ENCODE results near the gene BCL7C.

Gene BCL7C

GRCh38 chr16:30902029-30902972, 8.4 kb upstream of the BCL7C start:
- Histone ChIP-seq H3K36me3 (ENCODE audit: insufficient read depth, low read length) (no peaks in the 10 kb centered on the region), H3K9ac (ENCODE audit: insufficient read length) (no peak overlapping the region), H3K4me3 (no peak overlapping the region), H3K27ac (no peak overlapping the region), H3K9me3 (ENCODE audit: low read depth, low read length) (no peaks in the 10 kb centered on the region)
- TF ChIP-seq EZH2 (IDR thresholded peaks at IDR 0.05): no peak
- no peak for TF ChIP-seq POLR2AphosphoS5 (IDR thresholded peaks at IDR 0.05; ENCODE audit: borderline replicate concordance, low read depth, low read length)
- TF ChIP-seq FOXP2 (optimal IDR thresholded peaks at IDR 0.05; ENCODE audit: control extremely low read depth, extremely low read length, insufficient read depth): no peak
- DNase-seq (ENCODE audit: low read depth, low spot score): no peak

GRCh38 chr16:30901201-30902028, 7.5 kb upstream of the BCL7C start:
- H3K4me3 ChIP-seq: no peak overlapping the region
- no peak overlapping the region for H3K27ac ChIP-seq
- TF ChIP-seq FOXP2 (optimal IDR thresholded peaks at IDR 0.05; ENCODE audit: control extremely low read depth, extremely low read length, insufficient read depth) (no peak), POLR2AphosphoS5 (IDR thresholded peaks at IDR 0.05; ENCODE audit: borderline replicate concordance, low read depth, low read length) (no peak), EZH2 (IDR thresholded peaks at IDR 0.05) (no peak)
- no peak overlapping the region for H3K9ac ChIP-seq (ENCODE audit: insufficient read length)
- no peaks in the 10 kb centered on the region for H3K9me3 ChIP-seq (ENCODE audit: low read depth, low read length)
- DNase-seq (ENCODE audit: low read depth, low spot score): no peak
- H3K36me3 ChIP-seq (ENCODE audit: insufficient read depth, low read length): no peaks in the 10 kb centered on the region

GRCh38 chr16:30900588-30900987, 6.7 kb upstream of the BCL7C start:
- Histone ChIP-seq H3K9me3 (ENCODE audit: low read depth, low read length) (no peaks in the 10 kb centered on the region), H3K9ac (ENCODE audit: insufficient read length) (no peak overlapping the region), H3K27ac (no peak overlapping the region), H3K4me3 (no peak overlapping the region), H3K36me3 (ENCODE audit: insufficient read depth, low read length) (no peaks in the 10 kb centered on the region)
- TF ChIP-seq POLR2AphosphoS5 (IDR thresholded peaks at IDR 0.05; ENCODE audit: borderline replicate concordance, low read depth, low read length) (no peak), EZH2 (IDR thresholded peaks at IDR 0.05) (no peak), FOXP2 (optimal IDR thresholded peaks at IDR 0.05; ENCODE audit: control extremely low read depth, extremely low read length, insufficient read depth) (no peak)
- no peak for DNase-seq (ENCODE audit: low read depth, low spot score)

GRCh38 chr16:30899794-30900193, 5.9 kb upstream of the BCL7C start:
- Histone ChIP-seq H3K4me3 (no peak overlapping the region), H3K36me3 (ENCODE audit: insufficient read depth, low read length) (no peaks in the 10 kb centered on the region), H3K9ac (ENCODE audit: insufficient read length) (no peak overlapping the region), H3K9me3 (ENCODE audit: low read depth, low read length) (no peaks in the 10 kb centered on the region), H3K27ac (no peak overlapping the region)
- no peak for DNase-seq (ENCODE audit: low read depth, low spot score)
- TF ChIP-seq FOXP2 (optimal IDR thresholded peaks at IDR 0.05; ENCODE audit: control extremely low read depth, extremely low read length, insufficient read depth): no peak
- TF ChIP-seq EZH2 (IDR thresholded peaks at IDR 0.05): no peak
- no peak for TF ChIP-seq POLR2AphosphoS5 (IDR thresholded peaks at IDR 0.05; ENCODE audit: borderline replicate concordance, low read depth, low read length)

- Histone ChIP-seq H3K36me3 (ENCODE audit: insufficient read depth, low read length) (no peaks in the 10 kb centered on the region), H3K9me3 (ENCODE audit: low read depth, low read length) (no peaks in the 10 kb centered on the region), H3K4me3 (peak overlapping the region; percentile 90), H3K27ac (peak overlapping the region; percentile 85), H3K9ac (ENCODE audit: insufficient read length) (peak overlapping the region; percentile 46)
- DNase-seq (ENCODE audit: low read depth, low spot score): peak; percentile 48
- TF ChIP-seq FOXP2 (optimal IDR thresholded peaks at IDR 0.05; ENCODE audit: control extremely low read depth, extremely low read length, insufficient read depth): no peak
- no peak for TF ChIP-seq POLR2AphosphoS5 (IDR thresholded peaks at IDR 0.05; ENCODE audit: borderline replicate concordance, low read depth, low read length)
- TF ChIP-seq EZH2 (IDR thresholded peaks at IDR 0.05): no peak
These were observed 3.2 kb upstream of the BCL7C start for GRCh38 chr16:30896889-30897733.

- H3K4me3 ChIP-seq: peak within 1 kb of the TSS; percentile 90
- no peak for DNase-seq (ENCODE audit: low read depth, low spot score)
These were observed 2.5 kb upstream of the BCL7C start, which contains the start of gene CTF1 for GRCh38 chr16:30896261-30896888. TSS of gene CTF1 (plus strand) at chr16:30896614. CDS start at chr16:30896644, 30 bp downstream.

GRCh38 chr16:30895627-30896260, 1.9 kb upstream of the BCL7C start:
- DNase-seq (ENCODE audit: low read depth, low spot score): no peak
- no peaks in the 10 kb centered on the region for H3K36me3 ChIP-seq (ENCODE audit: insufficient read depth, low read length)
- peak overlapping the region; percentile 90 for H3K4me3 ChIP-seq
- TF ChIP-seq FOXP2 (optimal IDR thresholded peaks at IDR 0.05; ENCODE audit: control extremely low read depth, extremely low read length, insufficient read depth) (no peak), POLR2AphosphoS5 (IDR thresholded peaks at IDR 0.05; ENCODE audit: borderline replicate concordance, low read depth, low read length) (no peak), EZH2 (IDR thresholded peaks at IDR 0.05) (no peak)
- no peaks in the 10 kb centered on the region for H3K9me3 ChIP-seq (ENCODE audit: low read depth, low read length)
- peak overlapping the region; percentile 39 for H3K9ac ChIP-seq (ENCODE audit: insufficient read length)
- H3K27ac ChIP-seq: peak overlapping the region; percentile 85

More at GRCh38 chr16:30896261-30896888, 2.5 kb upstream of the BCL7C start, which contains the start of gene CTF1:
- Histone ChIP-seq H3K9me3 (ENCODE audit: low read depth, low read length) (no peaks in the 10 kb centered on the region), H3K9ac (ENCODE audit: insufficient read length) (peak within 1 kb of the TSS; percentile 46), H3K36me3 (ENCODE audit: insufficient read depth, low read length) (no peaks in the 10 kb centered on the region), H3K27ac (peak within 1 kb of the TSS; percentile 85)
- no peak for TF ChIP-seq POLR2AphosphoS5 (IDR thresholded peaks at IDR 0.05; ENCODE audit: borderline replicate concordance, low read depth, low read length)
